Activated CD8-positive, alpha-beta T cell treated with anti-CD3 and anti-CD28 coated beads for 36 hours (primary cell): ENCODE measurements around the gene FMNL2. TPM values are rescaled to one million over a fixed set of nuclear protein-coding genes. Genes with fewer than 3 reads are reported as not detected.

ENCODE experiments used
- ATAC-seq: fragments of 200-7000 bp; cut with Tn5 transposase; one replicate; pipeline ENCODE4 v1.10.0; 2021; ENCODE audit warnings: mild to moderate bottlenecking, moderate library complexity
- CTCF ChIA-PET: fragments of 350-600 bp; sonication (Branson Sonifier 250); formaldehyde crosslinking; loops from one replicate; lab custom pipeline; 2021; ENCODE audit warnings: antibody characterized with exemption; lab: Charles Lee
- POLR2A ChIA-PET: fragments of 350-600 bp; sonication (Branson Sonifier 250); formaldehyde crosslinking; loops from one replicate; lab custom pipeline; 2021; ENCODE audit warnings: antibody characterized with exemption; lab: Charles Lee
- DNase-seq: peaks from one replicate; pipeline ENCODE4 v3.0.0-alpha.2; 2020
- H3K27ac Mint-ChIP-seq: one replicate; pipeline ENCODE4 v1.8.0; 2021; ENCODE audit warnings: mild to moderate bottlenecking, mixed read lengths
- H3K27me3 Mint-ChIP-seq: one replicate; pipeline ENCODE4 v1.8.0; 2021; ENCODE audit warnings: mixed read lengths
- H3K36me3 Mint-ChIP-seq: one replicate; pipeline ENCODE4 v1.8.0; 2021; ENCODE audit warnings: low read depth, mixed read lengths
- H3K4me1 Mint-ChIP-seq: one replicate; pipeline ENCODE4 v1.8.0; 2021; ENCODE audit warnings: low read depth, mixed read lengths
- H3K4me3 Mint-ChIP-seq: one replicate; pipeline ENCODE4 v1.8.0; 2021; ENCODE audit warnings: mild to moderate bottlenecking, moderate library complexity, mixed read lengths
- H3K9me3 Mint-ChIP-seq: one replicate; pipeline ENCODE4 v1.8.0; 2021; ENCODE audit warnings: mixed read lengths
- CTCF ChIP-seq: fragments of 200-600 bp; IDR thresholded peaks from one replicate; pipeline ENCODE4 v1.8.0; 2022; ENCODE audit warnings: antibody characterized with exemption, mild to moderate bottlenecking
- intact Hi-C: fragments of 100-400 bp; cut with micrococcal nuclease; formaldehyde crosslinking; loops from one replicate; pipeline ENCODE4 v1.10.0; 2022
- total RNA-seq, 2 experiments: library from RNA; stranded (reverse); gene quantifications; one replicate each; pipeline ENCODE4 v1.2.3, GENCODE V29; 2021

Gene FMNL2
- total RNA-seq, 2 experiments from 2014 or later, result 1.1 TPM

- Mint-ChIP-seq H3K36me3 (no peaks in the 10 kb centered on the region), H3K4me1 (no peaks in the 10 kb centered on the region), H3K4me3 (no peak overlapping the region), H3K9me3 (no peaks in the 10 kb centered on the region), H3K27ac (no peak overlapping the region), H3K27me3 (peaks cover 5% of the 10 kb centered on the region)
- ChIA-PET POLR2A (no interaction called here), CTCF (no interaction called here)
- ATAC-seq, result no peak
- intact Hi-C loops, result no loop called here
- no peak for DNase-seq
- no peak for TF ChIP-seq CTCF
Observed at GRCh38 chr2:152553518-152553917, 218.5 kb downstream of the FMNL2 start.

- H3K36me3 Mint-ChIP-seq, result no peaks in the 10 kb centered on the region
Observed at GRCh38 chr2:152555048-152555447, 220.1 kb downstream of the FMNL2 start.

GRCh38 chr2:152556506-152556905 lies 221.5 kb downstream of the FMNL2 start:
- POLR2A ChIA-PET, result no interaction called here
- H3K4me3 Mint-ChIP-seq, result no peak overlapping the region
- H3K4me1 Mint-ChIP-seq, result no peaks in the 10 kb centered on the region
- CTCF ChIA-PET, result interaction anchor here (2.3 kb wide), 1 partner anchor 79 kb away, joined by 6 read pairs; no protein-coding TSS in a partner anchor
- intact Hi-C loops, result no loop called here
- H3K9me3 Mint-ChIP-seq, result no peaks in the 10 kb centered on the region
- DNase-seq, result no peak
- no peak for TF ChIP-seq CTCF
- peaks cover 5% of the 10 kb centered on the region for H3K27me3 Mint-ChIP-seq
- no peak overlapping the region for H3K27ac Mint-ChIP-seq
- H3K36me3 Mint-ChIP-seq, result no peaks in the 10 kb centered on the region
- no peak for ATAC-seq

More at GRCh38 chr2:152555048-152555447, 220.1 kb downstream of the FMNL2 start:
- no peak for DNase-seq
- TF ChIP-seq CTCF, result no peak
- intact Hi-C loops, result no loop called here
- ATAC-seq, result no peak
- no peaks in the 10 kb centered on the region for H3K9me3 Mint-ChIP-seq
- H3K27ac Mint-ChIP-seq, result no peak overlapping the region
- H3K4me1 Mint-ChIP-seq, result no peaks in the 10 kb centered on the region
- ChIA-PET CTCF (interaction anchor here (0.6 kb wide), 1 partner anchor 377 kb away, joined by 3 read pairs; no protein-coding TSS in a partner anchor), POLR2A (no interaction called here)
- H3K4me3 Mint-ChIP-seq, result no peak overlapping the region
- peaks cover 5% of the 10 kb centered on the region for H3K27me3 Mint-ChIP-seq

GRCh38 chr2:152557273-152557888 lies 222.4 kb downstream of the FMNL2 start:
- Mint-ChIP-seq H3K27ac (no peak overlapping the region), H3K4me1 (no peaks in the 10 kb centered on the region), H3K27me3 (peaks cover 5% of the 10 kb centered on the region), H3K9me3 (no peaks in the 10 kb centered on the region), H3K4me3 (no peak overlapping the region), H3K36me3 (no peaks in the 10 kb centered on the region)
- ATAC-seq (no peak), DNase-seq (no peak)
- CTCF ChIA-PET, result interaction anchor here (2.3 kb wide), 1 partner anchor 78 kb away, joined by 6 read pairs; no protein-coding TSS in a partner anchor
- POLR2A ChIA-PET, result no interaction called here
- no peak for TF ChIP-seq CTCF
- intact Hi-C loops, result no loop called here

- CTCF ChIA-PET, result interaction anchor here (2.3 kb wide), 1 partner anchor 77 kb away, joined by 6 read pairs; no protein-coding TSS in a partner anchor
Observed at GRCh38 chr2:152558158-152558984, 223.4 kb downstream of the FMNL2 start.

More at GRCh38 chr2:152558158-152558984, 223.4 kb downstream of the FMNL2 start:
- no peak for TF ChIP-seq CTCF
- ATAC-seq (no peak), DNase-seq (no peak)
- Mint-ChIP-seq H3K4me3 (no peak overlapping the region), H3K27ac (no peak overlapping the region), H3K36me3 (no peaks in the 10 kb centered on the region), H3K9me3 (no peaks in the 10 kb centered on the region), H3K4me1 (no peaks in the 10 kb centered on the region), H3K27me3 (peaks cover 2% of the 10 kb centered on the region)
- intact Hi-C loops, result no loop called here
- POLR2A ChIA-PET, result no interaction called here
